A549 (cell line): ENCODE measurements around the gene EXOC4. TPM values are rescaled to one million over a fixed set of nuclear protein-coding genes. Genes with fewer than 3 reads are reported as not detected.

ENCODE experiments used
- ATAC-seq, 2 experiments: fragments of 200-7000 bp in 1 of 2; fragments of >200 bp in 1 of 2; cut with Nextera tagmentation in 1 of 2; cut with Tn5 transposase in 1 of 2; 3 replicates each; pipeline versions ENCODE4 v1.8.0 to v1.9.1; 2018 to 2020; ENCODE audit warnings: mild to moderate bottlenecking in 1 of 2, moderate library complexity in 1 of 2
- CTCF ChIA-PET: fragments of 300-600 bp; sonication (Branson Sonifier 250); formaldehyde crosslinking; extraction: SDS; loops from one replicate; lab custom pipeline; 2021; ENCODE audit warnings: antibody characterized with exemption, inconsistent platforms; lab: Yijun Ruan, JAX
- POLR2A ChIA-PET: fragments of 350-600 bp; formaldehyde crosslinking; extraction: SDS; loops from one replicate; lab custom pipeline; 2021; ENCODE audit warnings: antibody characterized with exemption, inconsistent platforms; lab: Yijun Ruan, JAX
- DNase-seq, 2 experiments: peaks; one replicate each; pipeline versions ENCODE4 v3.0.0 to v3.0.0-alpha.2; 2011 to 2016; ENCODE audit warnings: low read depth in 1 of 2, low spot score in 1 of 2
- FAIRE-seq: peaks from 2 replicates; lab custom pipeline; 2011; peaks lifted over from hg19 to GRCh38; lab: Jason Lieb, UNC
- H3K27ac ChIP-seq, 2 experiments: fragments of >200 bp; sonication (Bioruptor Twin); formaldehyde crosslinking; 3 replicates each; pipeline ENCODE4 v1.5.1; 2016 to 2017
- H3K4me1 ChIP-seq: fragments of >200 bp; sonication (Bioruptor Twin); formaldehyde crosslinking; 3 replicates; pipeline ENCODE4 v1.6.1; 2016
- H3K4me2 ChIP-seq: fragments of >200 bp; sonication (Bioruptor Twin); formaldehyde crosslinking; 3 replicates; pipeline ENCODE4 v1.6.1; 2016
- H3K4me3 ChIP-seq: fragments of >200 bp; sonication (Bioruptor Twin); formaldehyde crosslinking; 3 replicates; pipeline ENCODE4 v1.5.1; 2016
- H3K9me3 ChIP-seq: fragments of >200 bp; sonication (Bioruptor Twin); formaldehyde crosslinking; 3 replicates; pipeline ENCODE4 v1.6.1; 2016
- EP300 ChIP-seq, 2 experiments: fragments of >200 bp; sonication (Bioruptor Twin); formaldehyde crosslinking; IDR thresholded peaks; 2 replicates in 1 of 2; 3 replicates in 1 of 2; pipeline ENCODE4 v1.6.1; 2016 to 2017
- ESRRA ChIP-seq: fragments of 150-350 bp; IDR thresholded peaks from 2 replicates; pipeline ENCODE4 v1.6.1; 2014; ENCODE audit warnings: mild to moderate bottlenecking, low read length, borderline replicate concordance
- HEYL ChIP-seq: fragments of 250-450 bp; sonication (Bioruptor Pico); IDR thresholded peaks from 2 replicates; pipeline ENCODE4 v1.8.0; 2021; ENCODE audit warnings: mild to moderate bottlenecking, moderate library complexity
- KDM5A ChIP-seq: fragments of 200-600 bp; sonication (generic); IDR thresholded peaks from 2 replicates; pipeline ENCODE4 v1.6.1; 2016; ENCODE audit warnings: antibody characterized with exemption, mild to moderate bottlenecking
- NFE2L2 ChIP-seq: fragments of 150-350 bp; conservative IDR thresholded peaks from 2 replicates; pipeline ENCODE4 v1.6.1; 2014; ENCODE audit warnings: low read length
- PHF8 ChIP-seq: fragments of 200-600 bp; sonication (generic); IDR thresholded peaks from 2 replicates; pipeline ENCODE4 v1.6.1; 2016; ENCODE audit warnings: low read depth, mild to moderate bottlenecking, antibody characterized with exemption, moderate library complexity, borderline replicate concordance
- POLR2A ChIP-seq: IDR thresholded peaks from 2 replicates; pipeline ENCODE4 v1.6.1; 2012; ENCODE audit warnings: mild to moderate bottlenecking, low read length
- POLR2AphosphoS2 ChIP-seq: conservative IDR thresholded peaks from 2 replicates; pipeline ENCODE4 v1.6.1; 2012; ENCODE audit warnings: low read length, improper control_type of control experiment, inconsistent platforms
- RAD21 ChIP-seq, 2 experiments: fragments of >200 bp in 1 of 2; sonication (Bioruptor Twin) in 1 of 2; formaldehyde crosslinking in 1 of 2; IDR thresholded peaks in 1 of 2; conservative IDR thresholded peaks in 1 of 2; 2 replicates in 1 of 2; 3 replicates in 1 of 2; pipeline ENCODE4 v1.6.1; 2012 to 2018; ENCODE audit warnings: inconsistent platforms in 1 of 2
- RCOR1 ChIP-seq: fragments of 150-350 bp; IDR thresholded peaks from 2 replicates; pipeline ENCODE4 v1.6.1; 2014; ENCODE audit warnings: antibody characterized with exemption, low read length, low read depth
- RFX5 ChIP-seq: fragments of 450-650 bp; IDR thresholded peaks from 2 replicates; pipeline ENCODE4 v1.7.1; 2014; ENCODE audit warnings: antibody characterized with exemption, mild to moderate bottlenecking, moderate library complexity
- SREBF2 ChIP-seq: fragments of 450-650 bp; IDR thresholded peaks from 2 replicates; pipeline ENCODE4 v1.6.1; 2014; ENCODE audit warnings: mild to moderate bottlenecking, moderate library complexity
- ZC3H11A ChIP-seq: fragments of 450-650 bp; IDR thresholded peaks from 2 replicates; pipeline ENCODE4 v1.6.1; 2014; ENCODE audit warnings: antibody characterized with exemption, mild to moderate bottlenecking
- ZNF302 ChIP-seq: fragments of 250-450 bp; sonication (Bioruptor Pico); IDR thresholded peaks from 2 replicates; pipeline ENCODE4 v1.9.0; 2021; ENCODE audit warnings: inconsistent platforms, mild to moderate bottlenecking, moderate library complexity
- WGBS: methylation state at CpG from one replicate; pipeline ENCODE4 v1.1.6; 2017; ENCODE audit errors: missing lambda C conversion rate; 5-methylcytosine and 5-hydroxymethylcytosine counted together
- polyA plus RNA-seq, 4 experiments: library from polyadenylated mRNA; depleted of rRNA in 3 of 4; stranded (reverse); fragments of >200 nt; fragmentation: RNase III in 1 of 4; extraction: RNeasy Plus Mini Kit Qiagen cat#74134 plus additional on column Dnase treatment in 1 of 4; gene quantifications; 2 replicates in 3 of 4; 3 replicates in 1 of 4; pipeline ENCODE4 v1.2.3, GENCODE V29; 2011 to 2017
- TF ChIP-seq, protein P1 (sequence below): fragments of >200 bp; sonication (Bioruptor Twin); formaldehyde crosslinking; IDR thresholded peaks from 3 replicates; pipeline ENCODE4 v1.5.1; 2016
- TF ChIP-seq, protein P2 (sequence below): fragments of 150-350 bp; IDR thresholded peaks from 2 replicates; pipeline ENCODE4 v1.6.1; 2014; ENCODE audit warnings: low read depth, mild to moderate bottlenecking, low read length
- TF ChIP-seq, protein P3 (sequence below): fragments of 450-650 bp; IDR thresholded peaks from 2 replicates; pipeline ENCODE4 v1.6.1; 2014; ENCODE audit warnings: antibody characterized with exemption
- TF ChIP-seq, protein P4 (sequence below): IDR thresholded peaks from 2 replicates; pipeline ENCODE4 v1.6.1; 2012

The EXOC4 gene
- polyA plus RNA-seq, 2 of the 4 experiments (the other 2 are of a cell fraction): 33.4 to 73.1 TPM

DNA sequence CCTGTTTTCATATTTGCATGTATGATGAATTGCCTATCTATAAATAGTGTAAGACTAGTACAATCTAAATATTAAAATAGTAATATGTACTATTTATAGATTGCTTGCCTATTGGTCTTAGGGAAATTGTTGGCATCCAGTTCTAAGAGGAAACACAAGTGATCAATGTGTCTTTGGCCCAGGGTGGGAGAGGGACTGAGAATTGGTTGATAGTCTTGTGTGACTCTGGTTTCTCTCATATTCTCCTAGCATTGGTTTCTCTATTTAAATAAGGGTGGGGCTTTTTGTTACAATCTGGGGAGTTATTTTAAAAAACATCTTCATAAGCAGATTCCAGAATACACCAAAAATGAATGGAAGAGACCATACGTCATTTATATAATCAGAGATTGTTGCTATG is 250.1 kb downstream of the EXOC4 start:
- Histone ChIP-seq H3K9me3 (no peaks in the 10 kb centered on the region), H3K4me1 (0 out of 3 replicates have a peak, but pooled peaks cover 2% of the 10 kb centered on the region), H3K4me3 (no peak overlapping the region), H3K27ac (no peak overlapping the region), H3K4me2 (no peak overlapping the region)
- no peak for FAIRE-seq
- ATAC-seq: no peak
- no peak for DNase-seq
- ChIA-PET POLR2A (no interaction called here), CTCF (no interaction called here)
- TF ChIP-seq ESRRA: no peak
- TF ChIP-seq, protein P1, sequence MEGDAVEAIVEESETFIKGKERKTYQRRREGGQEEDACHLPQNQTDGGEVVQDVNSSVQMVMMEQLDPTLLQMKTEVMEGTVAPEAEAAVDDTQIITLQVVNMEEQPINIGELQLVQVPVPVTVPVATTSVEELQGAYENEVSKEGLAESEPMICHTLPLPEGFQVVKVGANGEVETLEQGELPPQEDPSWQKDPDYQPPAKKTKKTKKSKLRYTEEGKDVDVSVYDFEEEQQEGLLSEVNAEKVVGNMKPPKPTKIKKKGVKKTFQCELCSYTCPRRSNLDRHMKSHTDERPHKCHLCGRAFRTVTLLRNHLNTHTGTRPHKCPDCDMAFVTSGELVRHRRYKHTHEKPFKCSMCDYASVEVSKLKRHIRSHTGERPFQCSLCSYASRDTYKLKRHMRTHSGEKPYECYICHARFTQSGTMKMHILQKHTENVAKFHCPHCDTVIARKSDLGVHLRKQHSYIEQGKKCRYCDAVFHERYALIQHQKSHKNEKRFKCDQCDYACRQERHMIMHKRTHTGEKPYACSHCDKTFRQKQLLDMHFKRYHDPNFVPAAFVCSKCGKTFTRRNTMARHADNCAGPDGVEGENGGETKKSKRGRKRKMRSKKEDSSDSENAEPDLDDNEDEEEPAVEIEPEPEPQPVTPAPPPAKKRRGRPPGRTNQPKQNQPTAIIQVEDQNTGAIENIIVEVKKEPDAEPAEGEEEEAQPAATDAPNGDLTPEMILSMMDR: no peak
- no peak for TF ChIP-seq POLR2A
- no peak for TF ChIP-seq EP300 (IDR thresholded peaks at IDR 0.05)
- TF ChIP-seq RAD21 (conservative IDR thresholded peaks at IDR 0.05 in 1 of 2, IDR thresholded peaks at IDR 0.05 in 1 of 2): no peak
- no peak for TF ChIP-seq RFX5
- no peak for TF ChIP-seq KDM5A
- TF ChIP-seq, protein P2, sequence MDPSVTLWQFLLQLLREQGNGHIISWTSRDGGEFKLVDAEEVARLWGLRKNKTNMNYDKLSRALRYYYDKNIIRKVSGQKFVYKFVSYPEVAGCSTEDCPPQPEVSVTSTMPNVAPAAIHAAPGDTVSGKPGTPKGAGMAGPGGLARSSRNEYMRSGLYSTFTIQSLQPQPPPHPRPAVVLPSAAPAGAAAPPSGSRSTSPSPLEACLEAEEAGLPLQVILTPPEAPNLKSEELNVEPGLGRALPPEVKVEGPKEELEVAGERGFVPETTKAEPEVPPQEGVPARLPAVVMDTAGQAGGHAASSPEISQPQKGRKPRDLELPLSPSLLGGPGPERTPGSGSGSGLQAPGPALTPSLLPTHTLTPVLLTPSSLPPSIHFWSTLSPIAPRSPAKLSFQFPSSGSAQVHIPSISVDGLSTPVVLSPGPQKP: no peak
- no peak for TF ChIP-seq ZC3H11A
- 100% methylated on average over 1 of the region's 1 CpG for WGBS

- POLR2A ChIA-PET: no interaction called here
- H3K4me3 ChIP-seq: no peak overlapping the region
- no peak for FAIRE-seq
- H3K4me1 ChIP-seq: 0 out of 3 replicates have a peak, but pooled peaks cover 2% of the 10 kb centered on the region
- no peak for ATAC-seq
- TF ChIP-seq, protein P2: no peak
- TF ChIP-seq SREBF2 (no peak), RCOR1 (no peak), NFE2L2 (no peak), RFX5 (no peak), ZNF302 (CRISPR knock-in tag) (no peak), PHF8 (no peak), HEYL (CRISPR knock-in tag) (no peak), KDM5A (no peak), ESRRA (no peak), POLR2AphosphoS2 (no peak)
- TF ChIP-seq, protein P3, sequence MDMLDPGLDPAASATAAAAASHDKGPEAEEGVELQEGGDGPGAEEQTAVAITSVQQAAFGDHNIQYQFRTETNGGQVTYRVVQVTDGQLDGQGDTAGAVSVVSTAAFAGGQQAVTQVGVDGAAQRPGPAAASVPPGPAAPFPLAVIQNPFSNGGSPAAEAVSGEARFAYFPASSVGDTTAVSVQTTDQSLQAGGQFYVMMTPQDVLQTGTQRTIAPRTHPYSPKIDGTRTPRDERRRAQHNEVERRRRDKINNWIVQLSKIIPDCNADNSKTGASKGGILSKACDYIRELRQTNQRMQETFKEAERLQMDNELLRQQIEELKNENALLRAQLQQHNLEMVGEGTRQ: no peak
- TF ChIP-seq, protein P4, sequence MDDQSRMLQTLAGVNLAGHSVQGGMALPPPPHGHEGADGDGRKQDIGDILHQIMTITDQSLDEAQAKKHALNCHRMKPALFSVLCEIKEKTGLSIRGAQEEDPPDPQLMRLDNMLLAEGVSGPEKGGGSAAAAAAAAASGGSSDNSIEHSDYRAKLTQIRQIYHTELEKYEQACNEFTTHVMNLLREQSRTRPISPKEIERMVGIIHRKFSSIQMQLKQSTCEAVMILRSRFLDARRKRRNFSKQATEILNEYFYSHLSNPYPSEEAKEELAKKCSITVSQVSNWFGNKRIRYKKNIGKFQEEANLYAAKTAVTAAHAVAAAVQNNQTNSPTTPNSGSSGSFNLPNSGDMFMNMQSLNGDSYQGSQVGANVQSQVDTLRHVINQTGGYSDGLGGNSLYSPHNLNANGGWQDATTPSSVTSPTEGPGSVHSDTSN: no peak
- TF ChIP-seq, all 56 proteins: peak for 0
- H3K27ac ChIP-seq: no peak overlapping the region
- no peak overlapping the region for H3K4me2 ChIP-seq
- no peaks in the 10 kb centered on the region for H3K9me3 ChIP-seq
- DNase-seq: no peak
- WGBS: 57% methylated on average over 3 of the region's 3 CpGs
- CTCF ChIA-PET: interaction anchor here (0.5 to 1.5 kb wide), 2 partner anchors 11 to 173 kb away, joined by 3 read pairs; no protein-coding TSS in a partner anchor
Measured at GRCh38 chr7:133504825-133505224, 251.9 kb downstream of the EXOC4 start.
